AG04449 (cell line): Measurements from ENCODE around the gene SREK1.
A peak's percentile ranks its signal among the peaks of the same experiment; 100 is the strongest.

Experiments used
- CTCF ChIA-PET: fragments of 350-600 bp; formaldehyde crosslinking; extraction: SDS; loops from one replicate; lab custom pipeline; 2021; ENCODE audit warnings: antibody characterized with exemption; lab: Yijun Ruan, JAX
- POLR2A ChIA-PET: fragments of 400-600, 350-600 bp; formaldehyde crosslinking; extraction: SDS; loops from one replicate; lab custom pipeline; 2020; ENCODE audit warnings: antibody characterized with exemption, inconsistent platforms; lab: Yijun Ruan, JAX
- DNase-seq: peaks from one replicate; pipeline ENCODE4 v3.0.0-alpha.2; 2010; ENCODE audit warnings: low read depth, low spot score
- H3K4me3 ChIP-seq: 2 replicates; pipeline ENCODE4 v1.5.1; 2011; ENCODE audit warnings: low read depth, mild to moderate bottlenecking, control low read depth, low read length
- CTCF ChIP-seq: IDR thresholded peaks from one replicate; pipeline ENCODE4 v1.5.1; 2011; ENCODE audit warnings: mild to moderate bottlenecking, moderate library complexity, low read length, control low read depth, inconsistent platforms; ENCODE audit not compliant: insufficient read depth; ENCODE audit errors: missing control alignments

Gene SREK1

GRCh38 chr5:66142417-66142816, 1.7 kb upstream of the SREK1 start:
- POLR2A ChIA-PET, result no interaction called here
- TF ChIP-seq CTCF, result no peak
- H3K4me3 ChIP-seq, result no peak overlapping the region
- DNase-seq, result no peak
- CTCF ChIA-PET, result no interaction called here

DNA sequence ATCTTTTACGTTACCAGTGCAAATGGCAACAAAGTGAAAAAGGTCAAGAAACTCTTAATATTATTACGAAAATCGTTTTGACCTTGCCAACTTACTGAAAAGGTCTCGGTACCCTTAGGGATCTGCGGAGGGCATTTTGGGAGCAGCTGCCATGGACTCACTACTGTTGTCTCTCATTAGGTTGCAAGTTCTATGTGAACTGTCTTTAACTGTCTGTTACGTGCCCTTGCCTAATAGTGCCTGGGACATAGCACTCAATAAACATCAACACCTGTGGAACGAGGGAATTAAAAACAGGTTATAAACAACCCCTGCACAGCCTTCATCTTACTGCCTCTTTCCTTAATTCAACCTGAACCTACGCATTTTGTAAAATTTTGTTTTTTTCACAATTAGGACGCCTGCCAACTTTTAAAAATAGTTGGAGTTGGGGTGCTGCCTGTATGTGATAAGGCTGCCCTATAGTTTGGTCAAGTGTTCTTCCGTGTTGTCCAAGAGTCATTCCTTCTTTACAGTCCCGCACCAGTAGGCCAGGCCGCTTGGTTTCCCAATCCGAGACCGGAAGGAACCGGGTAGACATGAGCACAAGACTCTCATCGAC, 527 bp upstream of the SREK1 start:
- DNase-seq, result no peak
- ChIA-PET POLR2A (interaction anchor here (0.7 to 1.5 kb wide), 2 partner anchors 13 to 217 kb away, joined by 3 to 6 read pairs; partner anchors contain the start of gene ERBIN), CTCF (interaction anchor here (0.7 kb wide), 1 partner anchor 20 kb away, joined by 3 read pairs; no protein-coding TSS in a partner anchor)
- H3K4me3 ChIP-seq, result peak overlapping the region; percentile 87
- no peak for TF ChIP-seq CTCF

DNA sequence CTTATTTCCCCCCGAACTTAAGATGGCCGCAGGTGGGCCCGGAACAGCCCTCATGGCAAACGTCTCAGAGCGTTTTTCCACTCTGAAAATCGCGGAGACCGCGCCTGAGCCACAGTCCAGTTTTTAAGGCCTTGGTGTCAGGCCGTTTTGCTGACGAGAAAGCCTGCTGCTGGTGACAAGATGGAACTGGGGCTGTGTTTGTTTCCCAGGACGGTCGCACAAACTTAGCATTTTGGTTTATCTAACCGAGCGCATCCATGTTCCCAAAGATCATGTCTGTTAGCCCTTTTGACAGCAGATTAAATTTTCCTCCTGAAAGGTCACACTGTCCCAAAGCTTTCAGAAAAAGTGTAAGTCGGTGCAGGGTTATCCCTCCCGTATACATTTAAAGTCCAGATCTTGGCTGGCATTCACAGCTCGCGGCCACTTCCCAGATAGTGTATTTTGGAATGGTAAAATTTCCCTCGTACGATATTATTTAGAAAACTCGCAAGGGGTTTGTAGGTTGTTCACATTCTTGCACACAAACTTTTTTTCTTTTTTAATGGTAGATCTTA, 812 bp downstream of the SREK1 start:
- TF ChIP-seq CTCF, result no peak
- no peak for DNase-seq
- ChIA-PET POLR2A (interaction anchor here (1.5 kb wide), 1 partner anchor 219 kb away, joined by 6 read pairs; the partner anchor contains the start of gene ERBIN), CTCF (no interaction called here)
- peak overlapping the region; percentile 87 for H3K4me3 ChIP-seq

GRCh38 chr5:66145737-66146136, 1.6 kb downstream of the SREK1 start:
- TF ChIP-seq CTCF, result no peak
- CTCF ChIA-PET, result no interaction called here
- POLR2A ChIA-PET, result no interaction called here
- peak overlapping the region; percentile 87 for H3K4me3 ChIP-seq
- DNase-seq, result no peak

- no peak for TF ChIP-seq CTCF
- no peak for DNase-seq
- ChIA-PET CTCF (no interaction called here), POLR2A (no interaction called here)
- no peak overlapping the region for H3K4me3 ChIP-seq
Observed at GRCh38 chr5:66149950-66150349, 5.8 kb downstream of the SREK1 start.

- no peak for DNase-seq
- no peak overlapping the region for H3K4me3 ChIP-seq
- POLR2A ChIA-PET, result no interaction called here
- CTCF ChIA-PET, result no interaction called here
- TF ChIP-seq CTCF, result no peak
Observed at GRCh38 chr5:66151030-66151429, 6.9 kb downstream of the SREK1 start.
